GM12801 (cell line): ENCODE measurements around the gene FNDC3B.

Experiments used
- CTCF ChIP-seq: IDR thresholded peaks from one replicate; pipeline ENCODE4 v1.5.1; 2011; ENCODE audit warnings: control low read depth; ENCODE audit not compliant: insufficient read length; ENCODE audit errors: extremely low read depth

FNDC3B gene

GRCh38 chr3:172279974-172280373 is 240.6 kb downstream of the FNDC3B start:
- no peak for TF ChIP-seq CTCF

- TF ChIP-seq CTCF, result no peak
Observed at GRCh38 chr3:172280406-172281051, 241.2 kb downstream of the FNDC3B start.

- TF ChIP-seq CTCF, result no peak
Observed at GRCh38 chr3:172281884-172282283, 242.5 kb downstream of the FNDC3B start.

GRCh38 chr3:172282850-172283249 is 243.5 kb downstream of the FNDC3B start:
- no peak for TF ChIP-seq CTCF

GRCh38 chr3:172283841-172284357 is 244.5 kb downstream of the FNDC3B start:
- TF ChIP-seq CTCF, result no peak

GRCh38 chr3:172285844-172286243 is 246.5 kb downstream of the FNDC3B start:
- no peak for TF ChIP-seq CTCF

- no peak for TF ChIP-seq CTCF
Observed at GRCh38 chr3:172286548-172287148, 247.3 kb downstream of the FNDC3B start.
